Right forelimb (tissue), 1 donor: ENCODE data around the gene BACE2.

Source experiments
- DNase-seq: peaks from one replicate; pipeline ENCODE4 v3.0.0-alpha.2; 2018

BACE2 gene

DNA sequence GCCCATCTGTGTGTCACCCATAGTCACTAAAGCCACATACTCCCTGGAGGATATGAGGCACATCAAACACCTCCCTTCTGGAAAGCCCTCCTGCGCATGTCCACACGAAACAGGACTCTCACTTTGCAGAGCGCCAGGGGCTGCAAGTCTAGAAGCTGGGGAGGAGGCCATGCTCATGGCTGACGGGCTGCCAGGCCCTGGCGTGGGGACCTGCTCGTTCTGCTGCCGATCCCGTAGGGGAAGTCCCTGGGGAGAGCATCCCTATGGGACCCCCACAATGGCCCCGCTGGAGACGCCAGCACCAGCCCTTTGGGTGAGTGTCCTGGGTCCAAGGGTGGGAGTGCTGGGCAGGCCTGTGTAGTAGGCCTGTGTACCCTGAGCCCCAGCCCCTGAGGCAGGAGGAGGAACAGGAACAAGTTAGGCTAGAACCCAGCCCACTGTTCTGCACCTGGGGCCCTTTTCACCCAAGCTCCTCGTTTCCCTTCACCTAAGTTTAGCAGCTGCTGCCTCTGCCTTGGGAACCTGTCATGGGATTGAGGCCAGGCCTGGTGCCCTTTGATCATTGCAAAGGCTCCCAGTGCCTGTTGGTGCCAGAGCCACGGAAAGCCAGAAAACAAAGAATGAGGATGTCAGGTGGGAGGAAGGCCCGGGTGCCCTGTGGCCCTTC is 158.6 kb downstream of the BACE2 start:
- no peak for DNase-seq

GRCh38 chr21:41327753-41328152 is 159.8 kb downstream of the BACE2 start:
- no peak for DNase-seq

DNA sequence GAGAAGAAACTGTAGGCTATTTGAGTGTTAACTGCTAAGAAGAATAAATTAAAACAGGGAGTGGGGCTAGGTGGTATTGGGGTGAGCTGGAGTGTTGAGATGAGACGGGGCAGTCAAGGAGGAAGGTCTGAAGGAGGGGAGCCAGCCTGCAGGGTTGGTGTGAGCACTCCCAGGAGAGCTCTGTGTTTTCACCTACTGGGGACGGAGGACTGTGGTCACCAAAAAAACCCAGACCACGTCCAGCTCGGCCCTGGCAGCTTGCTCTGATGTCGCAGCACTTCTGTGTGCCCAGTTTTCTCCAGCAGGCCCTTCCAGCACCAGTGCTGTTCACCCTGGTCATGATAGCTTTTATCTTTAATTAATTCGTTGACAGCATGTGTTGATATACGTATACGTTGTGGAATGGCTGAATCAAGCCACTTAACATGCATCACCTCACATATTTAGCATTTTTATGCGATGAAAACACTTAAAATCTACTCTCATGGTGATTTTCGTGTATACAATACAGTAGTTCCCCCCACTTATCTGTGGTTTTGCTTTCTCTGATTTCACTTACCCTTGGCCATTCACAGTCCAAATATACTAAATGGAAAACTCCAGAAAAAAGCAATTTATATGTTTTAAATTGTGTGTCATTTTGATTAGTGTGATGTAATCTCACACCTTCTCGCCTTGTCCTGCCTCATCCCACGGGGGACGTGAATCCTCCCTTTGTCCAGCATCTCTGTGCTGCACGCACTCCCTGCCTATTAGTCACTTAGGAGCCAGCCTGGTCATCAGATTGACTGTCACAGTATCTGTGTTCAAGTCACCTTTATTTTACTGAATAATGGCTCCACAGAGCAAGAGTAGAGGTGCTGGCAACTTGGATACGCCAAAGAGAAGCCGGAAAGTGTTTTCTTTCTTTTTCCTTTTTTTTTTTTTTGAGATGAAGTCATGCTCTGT is 161.0 kb downstream of the BACE2 start:
- DNase-seq: no peak
